ENCODE measurements around the gene RASA2. TPM values are rescaled to one million over a fixed set of nuclear protein-coding genes. Genes with fewer than 3 reads are reported as not detected.

RASA2 gene
- total RNA-seq, 4 donors from 2014 or later: 23.2 to 34.1 (median 27.1) TPM

DNA sequence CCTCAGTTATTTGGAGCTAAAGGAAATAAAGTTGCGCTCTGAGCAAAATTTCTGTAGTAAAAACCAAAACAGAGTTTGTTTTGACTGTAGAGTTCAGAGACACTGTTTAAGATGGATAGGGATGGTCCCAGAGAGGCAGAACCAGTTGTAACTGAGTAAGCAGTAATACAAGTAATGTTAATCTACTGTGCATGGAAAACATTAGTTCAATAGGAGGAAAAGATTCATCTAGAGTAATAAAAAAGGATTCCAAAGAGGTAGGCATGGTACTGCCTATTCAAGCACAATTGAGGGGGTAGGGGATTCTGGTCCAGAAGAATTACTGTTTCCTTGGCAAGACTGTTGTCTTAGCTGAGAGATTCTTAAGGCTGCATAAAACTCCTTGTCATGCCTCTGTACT is 77.4 kb downstream of the RASA2 start:
- TF ChIP-seq, protein P1, sequence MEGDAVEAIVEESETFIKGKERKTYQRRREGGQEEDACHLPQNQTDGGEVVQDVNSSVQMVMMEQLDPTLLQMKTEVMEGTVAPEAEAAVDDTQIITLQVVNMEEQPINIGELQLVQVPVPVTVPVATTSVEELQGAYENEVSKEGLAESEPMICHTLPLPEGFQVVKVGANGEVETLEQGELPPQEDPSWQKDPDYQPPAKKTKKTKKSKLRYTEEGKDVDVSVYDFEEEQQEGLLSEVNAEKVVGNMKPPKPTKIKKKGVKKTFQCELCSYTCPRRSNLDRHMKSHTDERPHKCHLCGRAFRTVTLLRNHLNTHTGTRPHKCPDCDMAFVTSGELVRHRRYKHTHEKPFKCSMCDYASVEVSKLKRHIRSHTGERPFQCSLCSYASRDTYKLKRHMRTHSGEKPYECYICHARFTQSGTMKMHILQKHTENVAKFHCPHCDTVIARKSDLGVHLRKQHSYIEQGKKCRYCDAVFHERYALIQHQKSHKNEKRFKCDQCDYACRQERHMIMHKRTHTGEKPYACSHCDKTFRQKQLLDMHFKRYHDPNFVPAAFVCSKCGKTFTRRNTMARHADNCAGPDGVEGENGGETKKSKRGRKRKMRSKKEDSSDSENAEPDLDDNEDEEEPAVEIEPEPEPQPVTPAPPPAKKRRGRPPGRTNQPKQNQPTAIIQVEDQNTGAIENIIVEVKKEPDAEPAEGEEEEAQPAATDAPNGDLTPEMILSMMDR (IDR thresholded peaks at IDR 0.05; ENCODE audit: low read depth): no peak

DNA sequence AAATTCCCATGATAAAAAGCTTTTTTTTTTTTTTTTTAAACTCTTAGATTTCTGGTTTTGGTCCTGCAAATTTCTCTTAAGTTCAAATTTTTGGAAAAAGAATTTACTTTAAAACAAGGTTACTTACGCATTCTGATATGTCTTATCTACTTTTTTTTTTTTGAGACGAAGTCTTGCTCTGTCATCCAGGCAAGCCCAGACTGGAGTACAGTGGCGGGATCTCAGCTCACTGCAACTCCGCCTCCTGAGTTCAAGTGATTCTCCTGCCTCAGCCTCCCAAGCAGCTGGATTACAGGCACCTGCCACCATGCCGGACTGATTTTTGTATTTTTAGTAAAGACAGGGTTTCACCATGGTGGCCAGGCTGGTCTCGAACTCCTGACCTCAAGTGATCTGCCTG is 83.2 kb downstream of the RASA2 start:
- TF ChIP-seq, protein P1 (IDR thresholded peaks at IDR 0.05; ENCODE audit: low read depth): no peak

DNA sequence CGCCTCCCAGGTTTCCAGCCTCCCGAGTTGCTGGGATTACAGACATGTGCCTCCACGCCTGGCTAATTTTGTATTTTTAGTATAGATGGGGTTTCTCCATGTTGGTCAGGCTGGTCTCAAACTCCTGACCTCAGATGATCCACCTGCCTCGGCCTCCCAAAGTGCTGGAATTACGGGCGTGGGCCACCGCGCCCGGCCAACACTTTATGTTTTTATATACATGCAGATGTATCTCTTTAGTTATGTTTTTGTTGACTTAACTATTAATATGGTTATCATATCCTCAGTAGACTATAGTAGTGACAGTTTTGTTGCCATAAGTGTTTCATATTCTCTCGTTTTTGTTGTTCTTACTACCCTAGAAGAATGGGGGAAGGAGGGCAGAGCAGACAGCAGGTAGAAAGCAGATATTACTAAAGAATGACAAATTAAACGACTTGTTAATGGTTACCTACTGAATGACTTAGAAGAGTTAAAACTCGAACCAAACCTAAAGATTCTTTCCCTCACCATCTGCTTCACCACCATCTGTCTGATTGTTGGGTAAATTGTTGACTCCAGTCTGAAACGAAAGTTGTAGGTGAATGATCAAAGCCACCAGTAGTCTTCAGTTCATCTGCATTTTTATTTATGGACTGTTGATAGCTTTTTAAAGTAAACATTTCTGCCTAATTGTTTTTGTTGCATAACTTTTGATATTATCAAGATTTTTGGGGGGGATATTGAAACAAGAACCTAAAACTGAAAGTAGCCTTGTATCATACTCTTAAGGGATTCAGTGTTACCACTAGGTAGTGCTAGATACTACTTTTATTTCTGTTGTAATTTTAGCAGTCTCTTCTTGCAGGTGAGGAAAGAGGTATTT is 89.3 kb downstream of the RASA2 start:
- TF ChIP-seq, protein P1 (IDR thresholded peaks at IDR 0.05; ENCODE audit: low read depth): no peak

DNA sequence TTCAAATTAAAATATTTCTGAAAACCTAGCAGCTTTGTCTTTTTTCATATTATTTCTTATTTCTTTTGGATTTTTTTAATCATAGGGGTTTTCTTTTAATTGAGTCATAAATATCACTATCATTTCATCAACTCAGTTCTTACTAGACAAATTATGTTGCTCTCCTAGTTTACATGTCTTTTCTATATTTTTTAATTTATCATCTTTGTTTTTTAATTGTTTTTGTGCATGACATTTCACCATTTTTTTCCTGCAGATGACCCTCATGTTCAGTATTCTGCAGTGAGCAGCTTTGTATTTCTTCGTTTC is 89.9 kb downstream of the RASA2 start:
- TF ChIP-seq, protein P1 (IDR thresholded peaks at IDR 0.05; ENCODE audit: low read depth): no peak

DNA sequence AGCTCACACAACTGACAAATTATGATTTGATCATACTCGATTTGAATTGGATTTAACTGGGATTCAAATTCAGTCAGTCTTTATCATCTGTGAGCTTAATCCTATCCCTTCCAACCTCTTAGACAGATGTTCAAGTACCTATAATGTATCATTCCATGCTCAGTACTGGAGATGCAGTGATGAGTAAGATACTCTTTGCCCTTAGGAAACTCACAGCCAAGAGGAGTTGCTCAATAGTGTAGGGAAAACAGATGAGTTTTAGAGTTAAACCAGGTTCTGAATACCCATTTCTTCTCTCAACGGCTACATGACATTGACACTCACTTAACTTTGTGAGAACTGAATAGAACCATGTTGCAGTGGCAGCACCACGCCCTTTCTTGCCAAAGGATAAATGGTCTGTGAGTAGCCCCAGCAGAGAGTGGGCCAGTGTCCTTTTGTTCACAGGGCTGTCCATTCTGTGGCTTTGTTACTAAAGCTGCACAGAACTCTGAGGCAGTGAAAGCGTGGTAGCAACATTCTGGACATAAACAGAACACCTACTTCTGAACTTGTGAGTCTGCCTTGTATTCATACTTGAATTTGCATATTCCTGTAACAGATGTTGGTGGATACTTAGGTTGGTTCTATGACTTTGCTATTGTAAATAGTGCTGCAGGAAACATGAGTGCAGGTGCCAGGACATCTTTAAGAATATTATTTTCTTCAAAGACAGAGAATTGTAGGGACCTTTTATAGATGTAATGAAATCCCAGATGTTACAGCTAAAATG is 91.6 kb downstream of the RASA2 start:
- TF ChIP-seq, protein P1 (IDR thresholded peaks at IDR 0.05; ENCODE audit: low read depth): no peak

DNA sequence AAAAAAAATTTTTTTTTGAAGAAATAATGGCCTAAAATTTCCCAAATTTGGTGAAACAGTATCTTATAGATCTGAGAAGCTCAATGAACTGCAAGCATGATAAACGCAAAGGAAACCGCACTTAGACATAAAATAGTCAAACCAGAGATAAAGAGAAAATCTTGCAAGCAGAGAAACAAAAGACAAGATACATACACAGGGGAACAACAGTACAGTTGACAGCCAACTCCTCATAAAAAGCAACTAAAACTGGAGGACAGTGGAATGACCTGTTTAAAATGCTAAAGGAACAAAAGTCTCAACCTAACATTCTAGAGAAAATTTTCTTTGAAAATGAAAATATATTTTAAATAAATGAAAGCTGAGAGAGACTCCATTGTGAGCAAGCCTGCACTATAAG is 107.5 kb downstream of the RASA2 start:
- TF ChIP-seq, protein P1 (IDR thresholded peaks at IDR 0.05; ENCODE audit: low read depth): no peak

DNA sequence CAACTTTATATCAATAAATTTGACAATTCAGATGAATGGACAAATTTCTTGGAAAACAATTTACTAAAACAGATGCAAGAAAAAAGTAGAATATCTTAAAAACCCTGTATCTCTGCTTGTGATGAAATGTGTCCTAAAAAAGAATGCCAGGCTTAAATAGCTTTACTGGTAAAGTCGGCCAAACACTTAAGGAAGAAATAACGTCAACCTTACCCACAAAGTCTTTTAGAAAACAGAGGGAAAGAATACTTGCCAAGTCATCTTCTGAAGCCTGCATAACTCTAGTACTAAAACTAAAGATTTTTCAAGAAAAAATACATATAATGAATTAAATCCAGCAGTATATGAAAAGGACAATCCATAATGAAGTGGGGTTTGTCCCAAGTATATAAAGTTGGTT is 111.1 kb downstream of the RASA2 start:
- TF ChIP-seq, protein P1 (IDR thresholded peaks at IDR 0.05; ENCODE audit: low read depth): no peak

All from subcutaneous adipose tissue (tissue), 4 donors.